HG03095 (cell line): Measurements from ENCODE around the gene TRABD2B.

ENCODE experiments used
- ATAC-seq: cut with Tn5 transposase; IDR thresholded peaks from one replicate; pipeline ENCODE4 v1.9.1; 2021; ENCODE audit warnings: moderate library complexity; ENCODE audit not compliant: unreplicated experiment

The TRABD2B gene

DNA sequence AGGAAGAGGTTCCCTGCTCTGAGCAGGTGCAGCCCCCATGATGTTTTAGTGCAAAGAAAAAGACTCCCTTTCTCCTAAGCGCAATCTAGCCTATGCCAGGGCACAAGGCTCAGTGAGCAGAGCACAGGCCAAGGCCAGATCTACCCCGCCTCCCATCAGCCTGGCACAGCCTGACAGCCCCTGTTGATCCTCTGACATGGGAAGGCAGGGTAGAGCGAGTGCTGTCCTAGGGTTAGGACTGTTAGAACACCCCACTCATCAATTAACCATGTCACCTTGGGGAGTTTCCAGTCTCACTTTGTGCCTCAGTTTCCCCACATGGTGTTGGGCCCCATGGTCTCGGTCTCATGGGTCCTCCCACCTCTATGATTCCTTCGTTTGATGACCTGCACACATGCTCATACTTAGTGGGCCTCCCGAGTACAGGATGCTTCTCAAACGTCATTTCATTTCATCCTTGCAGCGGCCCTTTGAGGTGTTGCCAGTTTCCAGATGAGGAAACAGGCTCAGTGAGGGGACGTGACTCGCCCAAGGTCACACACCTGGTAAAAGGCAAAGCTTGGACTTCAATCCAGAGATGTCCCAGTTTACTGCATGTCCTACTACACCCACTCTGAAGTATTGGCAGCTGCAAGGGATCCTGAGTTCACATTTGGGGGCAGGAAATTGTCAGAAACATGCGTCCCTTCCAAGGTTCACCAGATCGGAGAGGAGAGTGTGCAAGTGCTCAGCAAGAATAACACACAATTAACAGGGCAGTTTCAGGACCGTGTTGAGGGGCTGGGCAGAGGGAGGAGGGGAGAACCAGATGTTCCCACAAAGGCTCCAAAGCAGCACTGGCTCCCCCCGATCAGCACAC is 213.3 kb downstream of the TRABD2B start:
- ATAC-seq = no peak

- no peak for ATAC-seq
Measured at GRCh38 chr1:47782414-47783166, 214.6 kb downstream of the TRABD2B start.

DNA sequence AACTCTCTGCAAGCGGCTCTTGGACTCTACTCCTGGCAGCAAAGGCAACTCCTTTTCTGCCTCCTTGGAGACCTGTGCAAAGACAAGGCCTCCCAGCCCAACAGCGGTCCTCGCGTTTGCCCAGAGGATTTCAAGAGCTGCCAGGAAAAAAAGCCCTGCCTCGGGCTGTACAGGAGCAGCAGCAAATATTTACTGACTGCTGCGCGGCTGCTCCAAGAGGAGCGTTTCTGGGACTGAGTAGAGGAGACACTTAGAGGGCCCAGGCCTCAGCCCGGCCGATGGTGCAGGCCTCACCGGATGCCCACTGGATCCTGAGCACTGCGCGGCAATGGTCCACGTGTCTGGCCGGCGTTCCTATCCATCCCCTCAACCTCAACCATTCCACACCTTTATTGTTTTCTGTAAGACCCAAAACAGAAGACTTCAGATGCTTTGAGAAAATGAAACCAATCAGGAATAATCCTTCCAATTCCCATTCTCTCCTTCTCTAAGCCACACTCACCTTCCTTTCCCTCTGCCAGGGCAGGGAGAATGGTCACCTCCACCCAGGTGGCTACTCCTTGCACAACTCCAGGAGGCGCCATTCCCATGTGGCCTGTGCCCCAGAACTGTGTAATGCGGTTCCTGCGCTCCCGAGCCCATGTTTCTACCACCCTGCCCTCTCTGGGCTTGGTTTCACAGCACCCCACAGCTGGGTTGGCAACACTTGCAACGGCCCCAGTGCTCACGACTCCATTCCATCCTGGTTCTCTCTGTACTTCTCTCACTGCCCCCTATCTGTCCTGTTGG is 215.8 kb downstream of the TRABD2B start:
- no peak for ATAC-seq

DNA sequence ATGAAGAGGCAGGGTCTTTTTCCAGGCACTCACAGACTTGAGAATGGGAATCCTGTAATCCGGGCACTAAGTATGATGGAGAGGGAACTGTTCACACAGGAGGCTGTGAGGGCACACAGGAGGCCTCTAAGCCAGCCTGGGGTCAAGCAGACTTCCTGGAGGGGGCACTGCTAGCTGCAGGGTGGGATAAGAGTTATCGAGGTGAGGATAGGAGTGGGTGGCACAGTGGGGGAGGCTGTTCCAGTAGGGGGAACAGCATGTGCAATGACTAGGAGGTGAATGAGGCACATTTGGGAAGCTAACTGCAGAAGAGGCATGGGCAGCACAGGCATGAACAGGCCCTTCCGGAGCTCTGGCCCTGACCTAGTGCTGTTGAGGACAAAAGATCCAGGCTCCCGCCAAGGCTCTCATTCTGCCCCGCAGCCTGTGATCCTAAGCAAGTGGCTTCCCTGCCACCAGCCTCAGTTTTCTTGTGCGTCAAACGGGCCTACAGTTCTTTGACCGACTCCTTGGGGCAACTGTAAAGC is 216.7 kb downstream of the TRABD2B start:
- ATAC-seq = no peak

DNA sequence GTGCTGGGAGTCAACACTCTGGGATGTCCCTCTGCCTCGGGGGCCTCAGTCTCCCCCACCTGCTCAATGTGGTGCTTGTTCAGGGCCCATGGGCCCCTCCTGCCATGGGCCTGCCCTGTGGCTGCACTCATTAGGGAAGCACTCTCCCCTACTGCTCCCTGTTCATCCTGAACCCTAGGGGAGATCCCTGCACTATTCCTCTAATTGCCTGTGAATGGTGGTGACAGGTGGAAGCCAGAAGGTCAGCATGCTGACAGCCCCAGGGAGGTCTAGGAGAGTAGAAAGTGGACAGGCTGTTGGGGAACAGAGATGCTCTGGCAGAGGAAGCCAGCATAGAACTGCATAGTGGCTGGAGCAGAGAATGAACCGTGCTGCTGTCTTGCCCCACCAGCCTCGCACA is 217.6 kb downstream of the TRABD2B start:
- ATAC-seq = no peak

GRCh38 chr1:47778280-47778679 is 218.9 kb downstream of the TRABD2B start:
- no peak for ATAC-seq

DNA sequence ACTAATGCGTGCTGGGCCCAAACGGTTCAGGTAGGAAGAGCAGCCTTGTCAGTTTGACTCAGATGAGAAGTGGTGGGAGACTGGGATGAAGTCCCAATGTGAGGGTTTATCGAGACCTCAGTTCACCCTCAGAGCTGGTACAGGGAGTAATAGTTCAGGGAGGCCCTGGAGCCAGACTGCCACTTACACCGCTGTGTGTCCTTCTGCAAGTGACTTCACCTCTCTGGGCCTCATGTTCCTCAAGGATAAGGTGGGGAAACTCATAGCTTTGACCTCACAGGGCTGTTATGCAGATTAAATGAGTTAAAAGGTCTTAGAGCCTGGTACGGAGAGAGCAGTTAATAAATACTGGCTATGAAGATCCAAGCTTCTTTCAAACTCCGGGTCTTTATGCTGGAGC is 219.9 kb downstream of the TRABD2B start:
- no peak for ATAC-seq

DNA sequence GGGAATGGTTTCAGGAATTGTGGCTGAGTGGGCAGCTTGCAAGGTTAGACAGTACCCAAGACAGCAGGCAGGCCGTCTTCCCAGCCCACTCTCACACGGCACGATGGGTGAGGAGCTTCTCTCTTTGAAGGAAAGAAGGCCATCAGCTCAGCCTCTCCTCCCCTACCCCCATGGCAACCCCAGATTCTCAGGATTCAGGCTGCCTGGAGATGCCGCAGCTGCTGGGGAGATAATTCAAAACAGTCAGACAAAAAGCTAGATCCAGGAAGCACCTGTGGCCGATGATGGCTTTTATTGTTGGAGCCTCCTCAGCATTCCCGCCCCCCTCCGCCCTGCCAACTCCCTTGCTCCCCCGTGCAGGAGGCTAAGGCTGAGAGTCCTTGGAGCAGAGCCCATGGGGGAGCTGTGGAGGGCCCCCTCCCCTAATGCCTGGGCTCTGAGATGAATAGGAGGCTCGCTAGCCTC is 220.5 kb downstream of the TRABD2B start:
- ATAC-seq = no peak

DNA sequence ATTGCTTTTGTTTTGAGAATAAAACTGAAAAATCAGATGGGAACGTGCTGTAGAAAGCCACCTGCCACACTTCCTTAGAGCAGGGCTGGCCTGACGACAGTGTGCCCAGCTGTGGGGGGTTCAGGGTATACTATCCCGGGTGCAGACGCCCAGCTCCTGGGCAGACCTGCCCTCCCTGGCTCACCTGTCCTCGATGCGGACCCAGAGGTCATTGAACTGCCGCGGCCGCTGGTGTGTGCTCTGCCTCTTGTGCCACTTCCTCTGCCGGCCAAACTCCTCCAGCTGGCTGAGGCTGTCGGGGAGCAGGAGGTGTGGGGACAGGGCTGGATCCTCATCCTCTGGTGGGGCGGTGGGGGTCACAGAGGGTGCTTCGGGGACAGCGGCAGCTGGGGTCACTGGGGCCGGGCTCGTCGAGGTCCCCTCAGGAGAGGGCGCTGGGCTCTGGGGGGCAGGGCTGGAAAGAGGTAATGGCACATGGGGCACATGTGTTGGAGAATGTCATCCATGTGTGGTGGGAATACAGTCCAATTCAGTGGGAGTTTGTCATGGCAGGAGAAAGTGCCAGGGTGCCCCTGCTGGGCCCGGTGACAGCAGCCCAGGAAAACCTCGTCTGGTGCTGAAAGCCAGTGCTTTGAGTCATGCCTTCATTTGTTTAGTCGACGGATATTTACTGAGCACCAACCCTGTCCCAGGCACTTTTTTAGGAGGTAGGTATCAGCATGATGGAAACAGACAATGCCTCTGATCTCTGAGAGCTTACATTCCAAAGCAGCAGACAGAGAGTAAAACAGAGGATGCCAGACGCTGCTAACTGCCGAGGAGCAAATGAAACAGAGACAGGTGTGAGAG is 222.0 kb downstream of the TRABD2B start:
- no peak for ATAC-seq

DNA sequence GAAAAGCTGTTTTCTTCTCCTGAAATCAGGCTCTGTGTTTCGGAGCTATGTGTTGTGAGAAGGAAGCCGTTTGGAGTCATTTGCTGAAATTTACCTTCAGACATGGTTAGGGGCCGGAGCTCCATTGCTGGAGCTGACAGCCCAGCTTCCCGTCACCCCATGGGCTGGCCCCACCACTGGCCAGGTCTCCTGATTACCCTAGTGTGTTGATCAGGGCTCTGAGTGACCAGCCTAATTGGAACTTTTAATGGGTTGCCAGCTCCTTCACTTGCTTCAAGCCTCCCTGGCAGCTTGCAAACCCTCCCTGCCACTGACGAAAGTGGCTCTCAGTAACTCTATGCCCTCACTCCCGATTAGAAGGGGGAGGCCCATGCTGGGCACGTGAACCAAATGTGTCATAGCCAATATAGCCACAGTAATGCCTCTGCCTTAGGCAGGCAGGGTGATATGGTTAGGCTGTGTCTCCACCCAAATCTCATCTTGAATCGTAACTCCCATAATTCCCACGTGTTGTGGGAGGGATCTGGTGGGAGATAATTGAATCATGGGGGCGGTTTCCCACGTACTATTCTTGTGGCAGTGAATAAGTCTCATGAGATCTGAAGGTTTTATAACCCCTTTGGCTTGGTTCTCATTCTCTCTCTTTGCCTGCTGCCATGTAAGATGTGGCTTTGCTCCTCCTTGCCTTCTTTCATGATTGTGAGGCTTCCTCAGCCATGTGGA is 224.1 kb downstream of the TRABD2B start:
- no peak for ATAC-seq

DNA sequence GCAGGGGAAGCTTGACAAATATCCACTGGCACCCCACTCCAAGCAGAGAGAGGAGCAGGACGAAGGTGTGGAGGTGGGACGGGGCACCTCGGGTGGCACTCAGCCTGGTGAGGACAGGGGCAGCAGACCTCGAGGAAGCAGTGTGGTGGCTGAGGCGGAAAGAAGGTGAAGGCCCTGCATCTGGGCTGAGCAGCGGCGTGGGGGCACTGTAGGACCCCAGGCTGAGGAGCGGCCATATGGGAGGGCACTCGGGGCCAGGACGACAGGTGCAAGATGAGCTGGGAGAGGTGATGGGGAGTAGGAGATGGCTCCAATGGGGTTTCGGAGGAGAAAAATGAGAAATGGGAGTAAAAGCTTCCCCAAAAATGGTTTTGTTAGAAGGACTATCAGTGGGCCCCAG is 224.9 kb downstream of the TRABD2B start:
- ATAC-seq = no peak

DNA sequence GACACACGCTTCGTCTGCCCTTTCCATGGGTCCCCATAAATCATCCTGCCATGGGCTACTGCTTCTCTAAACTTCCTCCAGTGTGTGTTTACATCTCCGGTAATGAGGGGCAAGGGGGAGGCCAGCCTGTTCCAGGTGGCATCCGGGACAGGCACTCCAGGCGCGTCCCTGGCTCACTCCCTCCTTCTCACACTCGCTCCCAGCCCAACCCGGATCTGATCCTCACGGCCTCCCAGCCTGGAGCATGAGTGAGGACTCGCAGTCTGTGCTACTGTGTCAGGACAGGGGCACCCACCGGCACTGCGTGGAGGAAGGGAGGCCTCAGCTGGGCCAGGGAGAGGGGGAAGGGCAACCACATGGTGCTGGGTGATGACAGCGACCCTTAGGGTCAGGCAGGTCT is 225.4 kb downstream of the TRABD2B start:
- ATAC-seq = no peak

- no peak for ATAC-seq
Measured at GRCh38 chr1:47769983-47770382, 227.2 kb downstream of the TRABD2B start.

- ATAC-seq = no peak
Measured at GRCh38 chr1:47769295-47769694, 227.9 kb downstream of the TRABD2B start.

GRCh38 chr1:47767741-47768100 is 229.5 kb downstream of the TRABD2B start:
- no peak for ATAC-seq

- no peak for ATAC-seq
Measured at GRCh38 chr1:47766832-47767740, 230.1 kb downstream of the TRABD2B start.

GRCh38 chr1:47765742-47766485 is 231.3 kb downstream of the TRABD2B start:
- ATAC-seq = no peak

DNA sequence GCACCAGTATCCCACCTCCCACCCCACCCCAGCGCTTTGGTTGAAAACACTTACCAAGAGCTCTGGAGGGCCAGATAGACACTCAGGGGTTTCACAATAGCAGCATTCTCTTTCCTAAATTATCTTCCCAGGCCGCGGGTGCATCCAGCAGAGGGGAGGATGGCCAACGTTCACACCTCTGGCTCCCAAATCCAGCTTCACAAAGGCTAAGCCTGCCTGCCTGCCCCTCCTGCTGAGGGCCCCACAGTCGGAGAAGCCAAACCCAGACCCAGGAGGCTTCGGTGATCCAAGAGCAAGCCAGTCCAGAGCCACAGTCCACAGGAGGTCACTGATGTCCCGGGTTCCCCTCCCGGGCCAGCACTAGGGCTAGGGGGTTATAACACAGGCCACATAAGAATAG is 231.9 kb downstream of the TRABD2B start:
- ATAC-seq = no peak
